AG09309 (cell line): ENCODE measurements around the gene NDST1.

Experiments
- DNase-seq: peaks from one replicate; pipeline ENCODE4 v3.0.0-alpha.2; 2010; ENCODE audit warnings: low read depth
- H3K4me3 ChIP-seq: 2 replicates; pipeline ENCODE4 v1.5.1; 2011; ENCODE audit warnings: mild to moderate bottlenecking, low read depth, low read length, moderate library complexity; ENCODE audit not compliant: control insufficient read depth
- TF ChIP-seq, protein P1 (sequence below): IDR thresholded peaks from 2 replicates; pipeline ENCODE4 v1.5.1; 2011; ENCODE audit warnings: mild to moderate bottlenecking, low read depth, low read length, inconsistent platforms; ENCODE audit not compliant: insufficient read depth, control insufficient read depth; ENCODE audit errors: missing control alignments

Gene NDST1

DNA sequence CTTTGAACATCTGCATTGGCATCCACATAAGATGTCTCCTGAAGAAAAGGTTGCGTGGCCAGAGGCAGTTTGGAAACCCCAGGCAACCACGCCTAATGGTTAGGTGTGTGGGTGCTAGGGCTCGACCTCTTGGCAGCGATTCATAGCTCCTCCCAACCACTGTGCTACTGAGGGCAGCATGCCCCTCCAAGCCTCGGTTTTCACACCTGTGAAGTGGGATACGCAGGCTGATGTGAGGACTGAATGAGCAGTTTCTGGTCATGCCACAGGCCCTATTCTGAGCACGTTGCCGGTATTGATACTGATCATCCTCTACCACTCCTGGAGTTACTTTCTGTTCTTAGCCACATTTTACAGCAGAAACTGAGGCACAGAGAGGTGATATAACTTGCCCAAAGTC lies 19.1 kb downstream of the NDST1 start:
- no peak for DNase-seq
- TF ChIP-seq, protein P1, sequence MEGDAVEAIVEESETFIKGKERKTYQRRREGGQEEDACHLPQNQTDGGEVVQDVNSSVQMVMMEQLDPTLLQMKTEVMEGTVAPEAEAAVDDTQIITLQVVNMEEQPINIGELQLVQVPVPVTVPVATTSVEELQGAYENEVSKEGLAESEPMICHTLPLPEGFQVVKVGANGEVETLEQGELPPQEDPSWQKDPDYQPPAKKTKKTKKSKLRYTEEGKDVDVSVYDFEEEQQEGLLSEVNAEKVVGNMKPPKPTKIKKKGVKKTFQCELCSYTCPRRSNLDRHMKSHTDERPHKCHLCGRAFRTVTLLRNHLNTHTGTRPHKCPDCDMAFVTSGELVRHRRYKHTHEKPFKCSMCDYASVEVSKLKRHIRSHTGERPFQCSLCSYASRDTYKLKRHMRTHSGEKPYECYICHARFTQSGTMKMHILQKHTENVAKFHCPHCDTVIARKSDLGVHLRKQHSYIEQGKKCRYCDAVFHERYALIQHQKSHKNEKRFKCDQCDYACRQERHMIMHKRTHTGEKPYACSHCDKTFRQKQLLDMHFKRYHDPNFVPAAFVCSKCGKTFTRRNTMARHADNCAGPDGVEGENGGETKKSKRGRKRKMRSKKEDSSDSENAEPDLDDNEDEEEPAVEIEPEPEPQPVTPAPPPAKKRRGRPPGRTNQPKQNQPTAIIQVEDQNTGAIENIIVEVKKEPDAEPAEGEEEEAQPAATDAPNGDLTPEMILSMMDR = no peak
- no peak overlapping the region for H3K4me3 ChIP-seq

GRCh38 chr5:150527808-150528207 lies 19.9 kb downstream of the NDST1 start:
- TF ChIP-seq, protein P1 = no peak
- no peak overlapping the region for H3K4me3 ChIP-seq
- DNase-seq = no peak

DNA sequence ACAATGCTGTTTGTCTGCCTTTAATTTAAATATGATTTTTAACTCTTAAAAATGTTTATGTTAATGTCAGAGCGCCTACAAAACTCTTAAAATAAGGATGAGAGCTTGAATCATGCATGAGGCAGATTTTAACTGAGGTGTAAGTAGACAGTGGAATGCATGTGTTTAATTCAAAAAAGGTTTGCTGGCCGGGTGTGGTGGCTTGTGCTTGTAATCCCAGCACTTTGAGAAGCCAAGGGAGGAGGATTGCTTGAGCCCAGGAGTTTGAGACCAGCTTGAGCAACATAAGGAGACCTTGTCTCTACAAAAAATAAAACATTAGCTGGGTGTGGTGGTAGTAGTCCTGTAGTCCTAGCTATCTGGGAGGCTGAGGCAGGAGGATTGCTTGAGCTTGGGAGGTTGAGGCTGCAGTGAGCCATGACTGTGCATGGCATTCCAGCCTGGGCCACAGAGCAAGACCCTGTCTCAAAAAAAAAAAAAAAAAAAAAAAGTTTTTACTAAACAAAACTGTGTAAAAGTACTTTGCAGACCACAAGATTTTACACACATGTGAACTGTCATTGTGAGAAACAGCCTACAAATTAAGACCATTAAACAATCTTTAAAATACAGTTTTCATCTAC lies 21.1 kb downstream of the NDST1 start:
- H3K4me3 ChIP-seq = no peak overlapping the region
- TF ChIP-seq, protein P1 = no peak
- DNase-seq = no peak

DNA sequence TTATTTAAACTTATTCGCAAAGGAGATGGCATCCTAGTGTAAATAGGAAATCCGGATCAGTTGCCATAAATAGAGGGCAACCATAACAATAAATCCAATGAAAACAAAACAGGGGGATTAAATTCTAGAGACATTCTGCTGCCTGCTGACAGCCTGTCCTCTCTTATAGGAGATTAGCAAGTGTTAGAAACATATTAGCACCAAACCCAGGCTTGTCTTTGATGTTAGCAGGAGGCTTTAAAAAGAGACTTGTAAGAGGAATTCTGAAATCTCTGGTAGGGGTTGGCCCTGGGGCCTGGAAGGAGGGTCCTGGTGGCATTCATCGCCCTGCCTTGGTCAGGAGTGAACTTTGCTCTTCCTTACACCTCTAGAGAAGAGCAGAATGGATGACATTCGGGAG lies 21.6 kb downstream of the NDST1 start:
- no peak for DNase-seq
- no peak overlapping the region for H3K4me3 ChIP-seq
- TF ChIP-seq, protein P1 = no peak

DNA sequence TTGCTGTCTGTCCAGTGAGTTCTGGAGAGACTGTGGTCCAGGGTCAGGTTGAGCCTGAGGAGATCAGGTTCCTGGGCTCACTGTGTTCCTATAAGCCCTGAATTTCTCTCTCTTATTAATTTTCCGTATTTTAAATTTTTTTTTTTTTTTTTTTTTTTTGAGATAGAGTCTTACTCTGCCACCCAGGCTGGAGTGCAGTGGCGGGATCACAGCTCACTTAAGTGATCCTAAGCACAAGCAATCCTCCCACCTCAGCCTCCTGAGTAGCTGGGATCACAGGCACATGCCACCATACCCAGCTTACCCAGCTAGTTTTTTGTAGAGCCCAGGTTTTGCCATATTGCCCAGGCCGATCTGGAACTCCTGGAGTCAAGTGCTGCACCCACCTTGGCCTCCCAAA lies 22.5 kb downstream of the NDST1 start:
- DNase-seq = no peak
- TF ChIP-seq, protein P1 = no peak

DNA sequence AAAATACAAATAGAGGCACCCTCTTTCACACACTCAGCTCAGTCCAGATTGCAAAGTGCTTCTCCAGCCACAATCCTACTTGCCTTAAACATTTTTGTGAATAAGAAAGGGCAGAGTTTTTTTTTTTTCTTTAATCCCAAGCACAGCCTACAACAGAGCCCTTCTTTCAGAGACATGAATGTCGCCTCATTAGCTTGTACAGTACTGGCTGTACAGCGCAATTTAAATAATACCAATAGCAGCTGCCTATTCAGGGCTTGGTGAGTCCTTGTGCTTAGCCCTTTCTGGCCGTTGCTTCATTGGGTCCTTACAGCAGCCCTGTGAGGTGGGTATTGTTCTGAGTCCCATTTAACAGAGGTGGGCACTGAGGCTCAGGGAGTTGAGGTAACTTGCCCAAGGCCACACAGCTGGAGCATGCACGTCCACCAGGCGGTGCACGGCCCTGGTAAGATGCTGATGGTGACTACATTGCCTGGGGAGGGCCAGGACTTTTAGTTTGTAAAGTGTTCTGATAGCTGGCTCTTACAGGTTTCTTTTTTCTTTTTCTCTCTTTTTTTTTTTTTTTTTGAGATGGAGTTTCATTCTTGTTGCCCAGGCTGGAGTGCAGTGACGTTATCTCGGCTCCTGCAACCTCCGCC lies 23.1 kb downstream of the NDST1 start:
- H3K4me3 ChIP-seq = no peak overlapping the region
- no peak for DNase-seq
- TF ChIP-seq, protein P1 = no peak

More for the DNA sequence above, 22.5 kb downstream of the NDST1 start:
- no peak overlapping the region for H3K4me3 ChIP-seq
